ENCODE results near the gene CHD2.

CHD2 gene

DNA sequence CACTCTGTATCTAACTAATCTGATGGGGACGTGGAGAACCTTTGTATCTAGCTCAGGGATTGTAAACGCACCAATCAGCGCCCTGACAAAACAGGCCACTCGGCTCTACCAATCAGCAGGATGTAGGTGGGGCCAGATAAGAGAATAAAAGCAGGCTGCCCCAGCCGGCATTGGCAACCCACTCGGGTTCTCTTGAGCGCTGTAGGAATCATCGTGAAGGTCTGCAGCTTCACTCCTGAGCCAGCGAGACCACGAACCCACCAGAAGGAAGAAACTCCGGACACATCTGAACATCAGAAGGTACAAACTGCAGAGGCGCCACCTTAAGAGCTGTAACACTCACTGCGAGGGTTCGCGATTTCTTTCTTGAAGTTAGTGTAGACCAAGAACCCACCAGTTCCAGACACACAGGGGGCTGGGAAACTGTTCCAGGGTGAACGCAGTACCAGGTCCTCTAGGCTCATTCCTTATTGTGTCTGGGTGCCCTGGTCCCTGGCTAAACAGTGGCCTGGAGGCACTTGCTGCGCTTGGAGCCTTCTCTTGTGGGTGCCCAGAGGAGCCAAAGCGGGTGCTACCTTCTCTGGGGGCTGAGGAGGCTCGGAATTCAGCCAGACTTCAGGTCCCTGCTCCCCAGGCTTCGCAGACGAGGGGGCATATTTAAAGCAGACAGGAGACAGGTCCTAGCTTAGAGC lies 132.5 kb downstream of the CHD2 start:
- in situ Hi-C loops (cut with MboI; ENCODE audit: low sequenced_read_pairs) = loop anchor here (10.0 kb wide), 1 partner anchor 1092 kb away; no protein-coding TSS in a partner anchor

GRCh38 chr15:93033434-93034045 lies 133.4 kb downstream of the CHD2 start:
- in situ Hi-C loops (cut with MboI; ENCODE audit: low sequenced_read_pairs) = loop anchor here (10.0 kb wide), 1 partner anchor 1091 kb away; no protein-coding TSS in a partner anchor

DNA sequence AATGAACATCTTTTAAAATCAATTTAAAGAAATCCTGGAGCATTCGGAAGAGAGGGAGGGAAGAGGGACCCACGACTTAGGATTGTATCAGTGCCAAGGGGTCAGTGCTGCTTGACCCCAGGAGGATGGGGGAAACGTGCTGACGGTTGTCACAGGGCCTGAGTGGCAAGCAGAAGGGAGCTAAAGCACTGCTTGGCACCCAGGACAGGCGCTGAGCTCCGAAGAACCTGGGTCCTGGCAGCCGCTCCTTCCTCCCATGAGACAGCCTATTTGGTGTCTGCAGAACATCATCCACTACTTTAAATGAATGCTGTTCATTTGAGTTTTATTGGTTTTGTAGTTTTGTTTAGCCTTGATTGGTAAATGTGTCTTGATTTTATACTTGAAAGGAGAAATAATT lies 134.4 kb downstream of the CHD2 start:
- in situ Hi-C loops (cut with MboI; ENCODE audit: low sequenced_read_pairs) = loop anchor here (10.0 kb wide), 1 partner anchor 1090 kb away; no protein-coding TSS in a partner anchor

DNA sequence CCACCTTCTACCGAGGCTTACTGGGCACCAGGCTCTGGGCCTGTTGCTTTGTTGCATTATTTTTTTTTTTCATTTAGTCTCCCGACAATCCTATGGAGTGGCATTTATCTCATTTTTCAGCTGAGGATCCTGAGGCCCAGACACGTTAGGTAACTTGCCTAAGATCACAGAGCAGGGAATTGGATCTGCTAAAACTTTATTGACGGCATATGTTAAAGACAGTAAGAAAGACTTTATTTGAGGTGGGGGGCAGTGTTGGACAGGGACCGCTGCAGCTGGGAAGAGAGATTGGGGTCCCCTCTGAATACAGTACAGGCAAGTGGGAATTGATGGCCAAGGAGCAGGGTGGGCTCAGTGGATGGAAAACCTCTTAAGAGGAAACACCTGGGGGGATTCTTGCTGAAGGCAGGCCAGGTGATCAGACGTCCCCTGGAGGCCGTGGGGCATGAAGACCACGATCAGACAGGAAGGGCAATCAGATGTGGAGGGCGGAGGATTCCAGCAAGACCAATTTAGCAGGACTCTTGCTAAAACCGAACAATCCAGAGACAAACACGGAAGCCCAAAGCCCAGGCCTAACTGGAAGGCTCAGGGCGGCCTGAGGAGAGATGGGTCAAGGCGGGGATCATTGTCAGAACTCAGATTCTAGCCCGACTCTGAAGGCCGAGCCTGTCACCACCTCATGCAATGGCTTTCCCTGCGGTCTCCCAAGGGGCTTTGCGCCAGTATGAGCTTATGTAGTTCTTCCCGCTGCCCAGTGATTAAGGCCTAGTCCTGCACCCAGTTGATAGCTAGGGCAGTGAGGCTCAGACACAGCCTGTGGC lies 135.2 kb downstream of the CHD2 start:
- in situ Hi-C loops (cut with MboI; ENCODE audit: low sequenced_read_pairs) = loop anchor here (10.0 kb wide), 1 partner anchor 1089 kb away; no protein-coding TSS in a partner anchor

GRCh38 chr15:93035953-93036810 lies 136.1 kb downstream of the CHD2 start:
- in situ Hi-C loops (cut with MboI; ENCODE audit: low sequenced_read_pairs) = loop anchor here (10.0 kb wide), 1 partner anchor 1089 kb away; no protein-coding TSS in a partner anchor

- in situ Hi-C loops (cut with MboI; ENCODE audit: low sequenced_read_pairs) = loop anchor here (10.0 kb wide), 1 partner anchor 1088 kb away; no protein-coding TSS in a partner anchor
These were observed 137.1 kb downstream of the CHD2 start for GRCh38 chr15:93036951-93037819.

DNA sequence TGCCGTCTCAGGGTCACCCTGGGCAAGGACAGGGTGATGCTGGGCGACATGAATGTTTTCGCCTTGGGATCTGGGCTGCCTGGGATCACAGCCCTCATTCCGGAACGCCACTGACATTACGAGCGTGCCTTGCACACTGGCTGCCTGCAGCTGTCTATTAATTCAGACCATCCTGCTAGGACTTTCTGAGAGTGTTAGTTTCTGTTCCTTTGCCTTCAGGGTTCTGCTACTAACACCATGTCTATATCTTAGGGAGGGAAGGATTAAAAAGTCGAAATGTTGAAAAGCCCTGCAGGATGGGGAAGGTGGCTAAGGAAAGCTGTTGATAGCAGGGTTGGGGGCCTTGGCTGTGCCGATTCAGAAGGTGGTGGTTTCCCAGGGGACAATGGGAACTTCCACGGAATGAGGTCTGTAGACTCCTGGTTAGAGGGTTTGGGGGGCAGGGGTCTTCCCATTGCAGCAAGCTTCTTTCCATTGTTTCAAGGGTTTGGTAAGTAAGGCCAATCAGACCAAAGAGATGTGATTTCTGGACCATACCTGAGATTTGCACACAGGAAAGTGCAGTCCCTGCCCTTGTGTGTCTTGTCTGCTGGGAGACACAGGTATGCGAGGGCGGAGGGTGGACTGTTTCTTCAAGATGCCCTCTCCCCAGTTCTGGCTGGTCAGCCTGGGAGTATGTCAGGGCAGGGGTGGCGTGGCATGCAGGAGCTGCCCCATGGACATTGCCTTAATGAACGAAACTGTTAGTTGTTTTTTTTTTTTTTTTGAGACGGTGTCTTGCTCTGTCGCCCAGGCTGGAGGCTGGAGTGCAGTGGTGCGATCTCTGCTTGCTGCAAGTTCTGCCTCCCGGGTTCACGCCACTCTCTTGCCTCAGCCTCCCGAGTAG lies 137.9 kb downstream of the CHD2 start:
- in situ Hi-C loops (cut with MboI; ENCODE audit: low sequenced_read_pairs) = loop anchor here (10.0 kb wide), 1 partner anchor 1087 kb away; no protein-coding TSS in a partner anchor

DNA sequence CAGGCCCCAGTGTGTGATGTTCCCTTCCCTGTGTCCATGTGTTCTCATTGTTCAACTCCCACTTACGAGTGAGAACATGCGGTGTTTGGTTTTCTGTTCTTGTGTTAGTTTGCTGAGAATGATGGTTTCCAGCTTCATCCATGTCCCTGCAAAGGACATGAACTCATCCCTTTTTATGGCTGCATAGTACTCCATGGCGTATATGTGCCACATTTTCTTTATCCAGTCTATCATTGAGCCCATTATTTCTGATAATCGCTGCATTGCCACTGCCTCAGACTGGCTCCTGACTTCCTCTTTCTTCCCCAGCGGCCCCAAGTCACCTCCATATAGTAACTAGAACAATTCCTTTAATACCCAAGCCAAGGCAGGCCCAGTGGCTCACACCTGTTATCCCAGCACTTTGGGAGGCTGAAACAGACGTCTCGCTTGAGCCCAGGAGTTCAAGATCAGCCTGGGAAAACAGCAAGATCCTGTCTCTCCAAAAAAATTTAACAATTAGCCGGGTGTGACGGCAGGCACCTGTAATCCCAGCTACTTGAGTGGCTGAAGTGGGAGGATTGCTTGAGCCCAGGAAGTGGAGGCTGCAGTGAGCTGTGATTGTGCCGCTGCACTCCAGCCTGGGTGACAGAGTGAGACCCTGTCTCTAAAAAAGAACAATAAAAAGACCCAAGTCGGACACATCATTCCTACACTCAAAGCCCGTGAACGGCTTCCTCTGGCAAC lies 139.6 kb downstream of the CHD2 start:
- in situ Hi-C loops (cut with MboI; ENCODE audit: low sequenced_read_pairs) = loop anchor here (10.0 kb wide), 1 partner anchor 1085 kb away; no protein-coding TSS in a partner anchor

DNA sequence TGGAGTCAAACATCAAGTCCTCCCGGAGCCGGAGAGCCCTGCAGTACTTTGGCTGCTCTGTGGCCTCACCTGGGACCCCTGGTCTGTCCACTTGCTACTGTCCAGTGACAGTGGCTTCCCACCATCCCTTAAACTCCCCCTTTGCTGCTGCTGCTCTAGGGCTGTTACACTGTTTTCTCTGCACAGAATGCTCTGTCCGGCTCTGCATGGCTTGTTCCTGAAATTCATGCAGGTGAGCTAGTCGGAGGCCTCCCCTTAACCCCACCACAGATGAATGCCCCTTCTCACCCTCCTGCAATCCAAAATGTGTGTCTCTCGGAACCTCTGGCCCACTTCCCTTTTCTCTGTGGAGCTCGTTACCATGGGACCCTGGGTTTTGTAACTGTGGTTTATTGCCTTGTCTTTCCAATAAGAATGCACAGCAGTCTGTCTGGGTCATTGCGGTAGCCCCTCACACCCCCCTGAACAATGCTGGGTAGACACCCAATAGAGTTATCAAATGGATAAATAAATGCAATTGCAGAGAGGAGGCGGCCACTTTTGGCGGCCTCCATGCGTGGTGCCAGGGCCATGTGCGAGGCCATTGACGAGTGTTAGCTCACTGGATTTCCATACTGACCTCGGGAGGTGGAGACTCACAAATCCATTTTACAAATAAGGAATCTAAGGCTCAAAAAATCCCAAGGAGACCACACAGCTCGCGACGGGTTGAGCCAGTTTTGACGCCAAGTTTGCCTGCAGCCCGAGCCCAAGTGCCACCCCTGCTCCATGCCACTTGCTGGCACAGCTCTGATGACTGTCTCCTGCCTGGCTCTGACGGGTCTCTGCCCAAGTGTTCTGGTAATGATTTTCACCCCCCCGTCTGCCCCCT lies 140.4 kb downstream of the CHD2 start:
- in situ Hi-C loops (cut with MboI; ENCODE audit: low sequenced_read_pairs) = no loop called here

- in situ Hi-C loops (cut with MboI; ENCODE audit: low sequenced_read_pairs) = no loop called here
These were observed 141.0 kb downstream of the CHD2 start for GRCh38 chr15:93041159-93041547.

GRCh38 chr15:93042211-93042610 lies 142.1 kb downstream of the CHD2 start:
- in situ Hi-C loops (cut with MboI; ENCODE audit: low sequenced_read_pairs) = no loop called here

GRCh38 chr15:93042691-93043378 lies 142.7 kb downstream of the CHD2 start:
- in situ Hi-C loops (cut with MboI; ENCODE audit: low sequenced_read_pairs) = no loop called here

DNA sequence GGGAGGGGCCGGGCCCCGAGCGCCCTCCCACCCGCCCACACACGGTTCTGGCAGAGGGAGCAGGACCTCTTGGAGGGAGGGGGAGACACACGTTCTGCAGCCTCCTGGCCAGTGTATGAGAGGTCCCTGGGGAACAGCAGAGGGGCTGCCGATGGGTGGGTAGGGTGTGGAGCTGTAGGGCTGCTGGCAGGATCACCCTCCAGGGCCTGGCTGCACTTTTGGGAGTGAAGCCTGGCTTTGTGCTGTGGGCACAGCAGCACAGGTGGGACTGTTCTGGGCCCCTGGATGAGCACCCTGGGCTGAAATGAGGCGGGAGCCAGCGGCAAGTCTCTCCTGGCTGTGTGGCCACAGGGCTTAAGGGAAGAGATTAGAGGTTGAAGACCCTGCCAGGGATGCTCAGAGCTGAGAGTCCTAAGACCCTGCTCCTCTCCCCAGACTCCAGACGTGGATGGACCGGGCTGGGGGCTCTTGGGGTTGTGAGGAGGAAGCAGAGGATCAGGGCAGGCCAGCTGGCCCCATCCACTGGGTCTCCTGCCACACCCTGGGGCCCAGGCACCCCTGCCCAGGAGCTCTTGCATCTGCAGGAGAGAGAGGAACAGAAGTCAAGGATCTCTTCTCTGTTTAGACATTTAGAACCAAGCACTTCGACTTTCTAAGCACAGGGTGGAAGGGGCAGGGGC lies 143.6 kb downstream of the CHD2 start:
- in situ Hi-C loops (cut with MboI; ENCODE audit: low sequenced_read_pairs) = no loop called here

DNA sequence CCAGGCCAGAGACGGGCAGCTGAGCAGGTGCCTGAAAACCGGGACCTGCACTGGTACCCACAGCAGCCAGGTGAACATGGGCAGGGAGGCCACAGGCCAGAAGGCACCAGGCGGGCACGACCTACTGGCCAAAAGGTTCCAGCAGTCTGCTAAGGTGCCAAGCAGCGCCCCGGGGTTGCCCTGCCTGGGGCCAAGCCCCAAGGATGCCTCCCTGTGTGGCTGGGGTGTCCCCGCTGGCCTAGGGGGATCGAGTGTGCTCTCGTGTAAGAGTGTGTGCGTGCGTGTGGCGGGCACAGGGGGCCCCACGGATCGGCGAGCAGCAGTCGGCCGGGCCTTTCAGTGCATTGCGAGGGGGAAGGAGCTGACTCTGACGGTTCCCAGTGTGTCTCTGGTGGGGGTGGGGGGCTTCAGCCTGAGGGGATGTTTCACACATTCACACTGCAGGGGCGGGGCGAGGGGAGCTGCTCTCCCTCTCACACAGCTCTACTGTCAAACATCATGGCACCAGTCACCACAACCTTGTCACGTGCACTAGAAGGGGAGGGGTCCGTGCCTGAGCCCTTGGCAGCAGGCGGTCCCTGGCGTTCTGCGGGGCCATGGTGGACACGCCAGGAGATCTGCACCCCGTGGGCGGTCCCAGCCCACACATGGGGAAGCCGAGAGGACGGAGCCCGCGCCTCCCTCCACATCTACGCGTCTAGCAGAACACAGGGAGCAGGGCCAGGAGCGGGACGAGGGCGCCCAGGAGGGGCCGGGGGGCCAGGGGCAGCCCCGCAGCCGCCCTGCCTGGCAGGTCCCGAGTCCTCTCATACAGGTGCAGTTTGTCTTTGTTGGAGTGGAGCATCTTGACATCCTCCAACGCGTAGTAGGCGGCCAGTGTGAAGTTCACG lies 144.4 kb downstream of the CHD2 start:
- in situ Hi-C loops (cut with MboI; ENCODE audit: low sequenced_read_pairs) = no loop called here
